ENCODE results near the gene DMRTB1.

Gene DMRTB1

DNA sequence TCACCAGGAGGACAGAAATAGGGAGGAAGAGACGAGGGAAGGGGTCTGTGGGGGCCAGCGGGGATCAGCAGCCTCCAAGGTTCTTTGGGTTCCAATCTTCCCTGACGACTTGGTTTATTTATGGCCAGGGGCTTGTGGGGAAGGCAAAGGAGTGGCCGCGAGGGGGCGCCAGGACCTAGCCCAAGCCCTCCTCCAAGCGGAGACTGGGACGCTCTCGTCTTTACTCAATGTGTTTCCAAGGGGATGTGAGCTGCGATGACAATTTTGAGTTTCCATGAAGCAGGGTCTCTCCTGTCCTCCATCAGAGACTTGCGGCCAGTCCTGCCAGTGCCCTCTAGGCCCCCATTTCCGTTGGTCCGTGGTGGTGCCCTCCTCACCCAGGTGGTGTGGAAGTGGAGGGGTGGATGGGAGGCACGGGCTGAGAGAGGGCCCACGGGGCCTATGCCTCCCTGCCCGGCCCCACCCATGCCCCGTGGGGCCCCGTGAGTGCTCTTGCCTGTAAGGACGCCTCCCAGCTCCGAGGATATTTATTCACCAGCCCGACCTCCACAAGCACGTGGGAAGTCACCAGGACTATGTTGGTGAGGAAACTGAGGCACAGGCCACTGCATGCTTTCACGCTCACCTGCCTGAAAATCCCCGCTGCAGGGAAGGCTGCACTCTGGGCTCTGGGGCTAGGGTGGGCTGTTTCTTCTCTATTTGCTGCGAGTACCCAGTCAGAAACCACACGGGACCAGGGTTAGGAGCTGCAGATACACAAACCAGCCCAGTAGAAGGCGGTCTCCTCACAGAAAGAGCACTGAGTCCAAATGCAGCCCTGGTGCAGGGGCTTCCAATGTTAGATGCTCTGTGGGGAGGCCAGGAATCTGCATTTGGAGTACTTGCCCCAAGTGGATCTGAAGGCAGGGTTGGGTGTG, 26.5 kb downstream of the DMRTB1 start:
- peak; percentile 56 for DNase-seq (ENCODE audit: low spot score)

DNA sequence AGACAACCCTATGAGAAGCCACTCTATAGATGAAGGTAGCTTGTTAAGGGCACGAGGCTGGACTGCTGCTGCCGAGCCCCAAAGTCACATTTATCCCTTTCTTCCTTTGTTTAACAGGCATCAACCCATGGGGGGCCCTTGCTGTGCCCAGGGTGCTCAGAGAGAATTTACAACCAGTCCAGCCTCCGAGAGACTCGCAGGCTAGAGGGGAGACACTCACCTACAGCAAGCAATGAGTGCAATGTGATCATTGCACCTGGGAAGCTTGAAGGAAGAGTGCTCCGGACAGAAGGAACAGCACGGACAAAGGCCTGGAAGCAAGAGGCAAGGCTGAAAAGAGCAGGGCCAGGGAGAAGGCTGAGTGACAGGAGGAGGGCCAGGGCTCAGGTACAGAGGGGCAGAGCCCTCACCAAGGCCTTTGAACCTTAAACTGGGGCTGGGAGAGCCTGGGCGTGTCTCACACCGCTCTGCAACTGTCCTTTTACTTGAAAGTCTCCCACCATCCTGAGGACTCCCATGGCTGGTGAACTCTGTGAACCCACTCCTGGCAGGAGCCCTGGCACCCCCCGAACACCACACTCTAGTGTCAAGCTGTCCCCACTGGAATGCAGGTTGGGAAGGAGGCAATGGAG, 27.3 kb downstream of the DMRTB1 start:
- no peak for DNase-seq (ENCODE audit: low spot score)

DNA sequence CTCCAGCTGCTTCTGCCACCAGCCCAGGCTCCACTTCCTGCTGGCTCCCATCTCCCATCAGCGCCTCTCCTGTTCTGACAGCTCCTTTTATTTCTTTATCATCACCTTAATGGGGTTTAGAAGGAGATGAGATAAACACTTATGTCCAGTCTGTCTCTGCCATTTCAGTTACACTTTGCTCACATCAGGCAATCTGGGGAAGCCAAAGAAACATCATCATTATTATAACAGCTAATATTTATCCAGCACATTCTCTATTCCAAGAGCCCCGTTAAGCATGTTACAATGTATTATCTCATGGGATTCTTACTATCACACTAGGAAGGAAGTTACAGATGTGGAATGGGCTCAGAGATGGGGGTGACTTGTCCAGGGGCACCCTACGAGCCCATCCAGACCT, 31.2 kb downstream of the DMRTB1 start:
- no peak for DNase-seq (ENCODE audit: low spot score)

DNA sequence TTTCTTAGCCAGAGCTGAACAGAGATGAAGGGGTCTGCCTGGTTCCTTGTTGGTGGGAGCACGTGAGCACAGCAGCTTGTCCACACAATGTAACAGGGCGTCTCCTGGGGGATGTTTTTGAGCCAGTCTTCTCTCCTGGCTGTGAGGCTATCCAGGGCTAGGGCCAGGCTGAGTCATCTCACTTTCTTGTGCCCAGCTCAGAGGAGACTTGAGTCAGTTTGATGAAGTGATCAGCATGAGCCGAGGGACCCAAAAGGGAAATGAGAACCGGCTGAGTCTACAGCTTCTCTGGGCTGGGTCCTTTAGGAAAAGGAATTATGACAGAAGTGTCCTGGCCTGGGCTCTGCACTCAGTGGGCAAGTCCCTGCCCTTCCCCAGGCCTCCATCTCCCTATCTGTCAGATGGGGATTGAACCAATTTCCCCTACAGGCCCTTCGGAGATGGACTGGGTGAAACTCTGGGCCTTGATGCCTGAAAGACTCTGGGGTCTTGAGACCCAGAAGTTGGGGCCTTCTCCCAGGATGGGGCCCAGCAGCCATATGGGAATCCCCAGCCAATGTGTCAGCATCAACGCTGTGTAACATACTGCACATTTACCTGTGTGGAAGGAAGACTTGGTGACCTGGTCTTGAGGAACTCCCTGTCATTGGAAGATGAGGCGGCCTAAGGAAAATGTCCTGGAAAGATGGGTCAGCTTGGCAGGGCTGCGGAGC, 36.6 kb downstream of the DMRTB1 start:
- DNase-seq (ENCODE audit: low spot score) = no peak

DNA sequence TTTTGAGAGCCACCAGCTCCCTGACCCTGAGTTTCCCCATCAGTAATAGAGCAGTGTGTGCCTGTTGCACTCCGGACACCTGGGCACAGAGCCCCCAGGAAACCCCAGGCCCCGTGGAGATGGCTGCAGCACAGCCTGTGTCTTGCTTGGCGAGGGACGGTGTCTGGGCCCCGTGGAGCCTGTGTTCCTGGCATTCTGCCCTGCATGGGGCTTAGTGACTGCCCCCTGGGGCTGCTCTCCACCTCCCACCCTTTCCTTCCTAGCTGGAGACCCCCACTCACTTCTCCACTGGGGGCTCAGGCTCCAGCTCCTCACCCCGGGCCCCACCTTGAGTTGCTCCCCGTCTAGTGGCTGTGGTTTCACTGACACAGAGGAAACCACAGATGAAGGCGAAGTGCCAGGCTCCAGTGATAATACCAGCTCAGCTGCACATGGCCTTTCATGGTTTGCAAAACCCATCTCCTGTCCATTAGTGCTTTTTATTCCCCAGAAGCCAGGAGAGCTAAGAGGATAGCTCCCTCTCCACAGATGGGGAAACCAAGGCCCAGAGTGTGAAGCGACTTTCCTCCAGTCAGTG, 39.4 kb downstream of the DMRTB1 start:
- DNase-seq (ENCODE audit: low spot score) = no peak

DNA sequence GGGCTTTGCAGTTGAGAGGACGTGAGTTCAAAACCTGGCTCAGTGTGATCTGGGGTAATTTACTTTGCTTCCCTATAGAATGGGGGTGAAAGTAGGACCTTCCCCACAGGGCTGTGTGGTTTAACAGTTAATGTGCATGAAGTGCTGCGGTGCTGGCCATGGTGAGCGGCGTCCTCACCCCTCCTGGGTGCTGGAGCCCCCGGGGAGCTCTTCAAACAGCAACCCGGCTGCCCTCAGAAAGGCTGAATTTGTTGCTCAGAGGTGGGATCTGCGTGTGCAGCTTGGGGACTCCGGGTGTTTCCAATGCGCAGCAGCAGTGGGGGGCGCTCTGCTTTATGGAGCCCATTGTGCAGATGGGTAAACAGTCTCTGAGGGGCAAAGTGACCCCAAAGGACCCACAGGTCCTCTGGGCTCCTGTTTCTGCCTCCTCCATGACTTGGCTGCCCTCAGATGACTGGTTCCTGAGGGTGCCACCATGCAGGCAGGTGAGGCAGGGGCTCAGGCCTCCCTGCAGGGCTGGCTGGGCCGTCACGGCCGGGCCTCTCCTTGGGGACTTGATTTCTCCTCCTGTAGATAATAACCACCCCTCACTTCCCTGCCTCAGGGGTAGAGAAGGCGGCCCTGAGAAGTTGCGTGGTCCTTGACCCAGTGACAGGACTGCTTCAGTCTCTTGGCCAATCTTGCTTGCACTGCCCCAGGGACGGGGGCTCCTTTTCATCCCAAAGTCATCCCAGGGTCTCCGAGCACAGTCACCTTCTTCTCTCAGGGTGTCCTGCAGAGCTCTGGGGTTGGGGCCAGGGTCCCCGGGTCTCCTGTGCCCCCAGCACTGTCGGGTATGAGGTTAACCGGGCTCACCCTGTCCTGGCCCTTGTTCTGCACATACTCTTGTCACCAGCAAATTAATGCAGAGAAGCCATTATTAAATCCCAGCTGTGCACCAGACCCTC, 40.3 kb downstream of the DMRTB1 start:
- no peak for DNase-seq (ENCODE audit: low spot score)

DNA sequence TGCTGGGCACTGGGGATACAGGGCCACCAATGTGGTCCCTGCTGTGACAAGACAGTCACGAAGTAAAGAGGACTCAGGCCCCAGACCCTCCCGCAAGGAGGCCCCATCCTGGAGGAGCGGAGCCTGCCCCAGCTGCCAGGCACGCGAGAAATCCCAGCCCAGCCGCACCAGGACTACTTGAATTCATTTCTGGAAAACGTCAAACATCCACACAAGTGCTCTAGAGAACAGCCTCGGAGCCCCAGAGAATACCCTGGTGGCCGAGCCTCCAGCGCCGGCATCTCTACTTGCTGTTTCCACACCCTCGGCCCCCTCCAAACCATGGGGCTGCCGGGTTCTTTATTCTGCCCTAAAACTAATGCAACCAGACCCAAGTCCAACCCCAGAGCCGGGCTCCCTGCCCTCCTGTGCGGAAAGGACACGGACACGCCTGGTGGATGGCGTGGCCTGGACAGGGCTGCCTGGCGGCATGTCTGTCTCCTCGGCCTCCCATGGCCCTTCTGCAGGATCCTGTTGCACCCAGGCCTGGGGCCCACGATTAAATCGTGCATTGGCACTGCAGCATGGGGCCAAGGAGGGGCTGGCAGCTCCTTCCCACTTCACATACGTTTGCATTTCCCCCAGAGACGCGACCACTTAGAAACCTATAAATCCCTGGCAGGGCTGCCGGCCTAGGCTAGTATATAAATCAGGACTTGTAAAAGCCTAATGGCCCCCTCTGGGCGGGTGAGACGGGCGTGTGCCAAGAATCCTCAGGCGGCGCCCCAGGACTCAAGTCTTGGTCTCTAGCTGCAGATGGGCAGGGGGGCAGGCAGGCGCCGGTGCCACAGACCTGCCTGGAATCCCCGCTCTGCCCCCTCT, 41.2 kb downstream of the DMRTB1 start:
- DNase-seq (ENCODE audit: low spot score) = no peak

DNA sequence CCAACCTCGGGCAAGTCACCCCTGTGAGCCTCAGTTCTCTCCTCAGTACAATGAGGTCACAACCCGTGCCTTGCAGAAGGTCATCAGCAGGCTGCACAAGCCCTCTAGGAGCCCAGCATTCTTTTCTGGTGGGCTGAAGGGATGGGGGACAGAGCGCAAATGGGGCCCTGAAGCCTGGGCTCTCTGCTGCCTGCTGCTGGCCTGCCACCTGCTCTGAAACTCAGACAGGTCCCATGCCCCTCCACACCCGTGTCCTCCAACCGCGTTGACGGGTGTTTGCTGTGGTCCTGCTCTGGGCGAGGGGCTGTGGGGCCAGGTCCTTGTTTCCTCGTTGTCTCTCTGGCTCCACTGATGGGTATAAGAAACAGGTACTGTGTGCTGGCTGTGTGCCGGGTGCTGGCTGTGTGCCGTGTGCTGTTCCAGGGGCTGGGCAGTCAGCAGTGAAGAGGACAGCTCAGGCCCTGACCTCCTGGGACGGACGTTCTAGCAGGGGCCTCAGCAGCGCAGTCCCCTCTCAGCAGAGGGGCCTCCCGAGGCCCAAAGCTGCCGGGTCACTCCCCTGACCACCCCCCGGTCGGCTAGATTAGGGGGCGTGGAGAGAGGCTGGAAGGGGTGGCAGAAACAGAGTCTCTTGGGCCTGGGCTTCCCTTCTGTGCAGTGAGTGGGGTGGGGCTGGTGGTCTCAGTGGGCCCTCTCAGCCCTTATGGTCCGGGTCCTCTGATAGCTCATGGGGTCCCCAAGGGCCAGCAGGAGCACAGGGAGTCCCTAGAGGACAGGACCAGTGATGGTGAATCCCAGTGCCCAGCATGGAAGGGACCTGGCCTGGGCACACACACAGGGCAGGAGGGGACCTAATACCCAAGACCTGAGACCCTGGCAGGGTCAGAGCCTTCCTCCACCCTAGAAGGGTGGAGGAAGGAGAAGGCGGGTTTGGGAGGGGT, 42.1 kb downstream of the DMRTB1 start:
- DNase-seq (ENCODE audit: low spot score) = no peak

DNA sequence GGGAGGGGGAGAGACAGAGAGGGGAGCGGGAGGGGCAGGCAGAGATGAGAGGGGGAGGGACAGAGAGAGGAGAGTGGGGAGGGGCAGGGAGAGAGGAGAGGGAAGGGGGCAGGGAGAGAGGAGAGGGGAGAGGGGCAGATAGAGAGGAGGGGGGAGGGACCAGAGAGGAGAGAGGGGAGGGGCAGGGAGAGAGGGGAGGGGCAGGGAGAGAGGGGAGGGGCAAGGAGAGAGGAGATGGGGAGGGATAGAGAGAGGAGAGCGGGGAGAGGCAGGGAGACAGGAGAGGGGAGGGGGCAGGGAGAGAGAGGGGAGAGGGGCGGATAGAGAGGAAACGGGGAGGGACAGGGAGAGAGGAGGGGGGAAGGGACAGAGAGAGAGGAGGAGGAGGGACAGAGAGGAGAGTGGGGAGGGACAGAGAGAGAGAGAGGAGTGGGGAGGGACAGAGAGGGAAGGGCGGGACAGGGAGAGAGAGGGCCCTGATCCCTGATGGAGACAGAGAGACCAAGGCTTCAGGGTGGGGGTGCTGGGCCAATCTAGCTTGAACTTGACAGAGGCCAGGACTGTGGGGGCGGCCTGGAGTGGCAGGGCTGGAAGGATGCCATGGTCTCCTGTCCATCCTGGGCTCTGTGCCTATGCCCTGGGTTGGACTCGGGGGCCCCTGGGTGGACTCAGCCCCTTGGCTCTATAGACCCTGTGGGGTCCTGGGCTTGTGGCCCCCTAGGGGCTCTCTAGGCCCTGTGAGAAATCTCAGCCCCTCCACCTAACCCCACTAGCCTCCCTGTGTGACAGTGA, 43.6 kb downstream of the DMRTB1 start:
- DNase-seq (ENCODE audit: low spot score) = no peak

DNA sequence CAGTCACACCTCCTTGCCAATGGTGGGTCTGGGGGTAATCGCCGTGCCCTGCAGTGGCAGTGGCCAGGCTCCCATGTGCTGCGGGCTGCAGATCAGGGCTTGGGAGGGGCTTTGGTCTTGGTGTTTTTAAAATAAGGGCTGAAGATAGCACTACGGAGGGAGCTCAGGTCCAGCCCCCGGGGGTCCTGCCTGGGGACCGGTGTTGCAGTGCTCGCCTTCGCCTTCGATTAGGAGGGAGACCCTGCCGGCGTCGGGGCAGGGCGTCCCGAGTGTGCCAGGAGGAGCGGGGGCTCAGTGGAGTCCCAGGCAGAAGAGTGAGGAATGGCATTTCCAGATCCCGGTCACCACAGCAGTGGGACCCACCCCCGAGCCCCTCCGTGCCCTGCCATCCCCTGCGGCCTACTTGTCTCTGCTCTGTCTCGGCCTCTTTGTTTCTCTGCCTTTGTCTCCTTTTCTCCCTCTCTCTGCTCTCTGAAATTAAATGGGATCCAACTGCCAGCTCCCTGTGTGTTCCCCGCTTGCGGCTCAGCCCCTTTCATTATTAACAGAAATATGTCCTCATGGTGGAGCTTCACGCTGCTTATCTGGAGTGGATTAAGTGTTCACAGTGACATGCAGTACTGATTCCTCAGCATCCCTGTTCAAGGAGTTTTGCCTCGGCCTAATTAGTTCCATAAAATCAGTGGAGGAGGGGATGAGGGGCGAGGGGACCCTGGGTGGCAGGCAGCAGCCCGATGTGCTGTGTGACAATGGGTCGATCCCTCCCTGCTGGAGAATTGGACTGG, 44.4 kb downstream of the DMRTB1 start:
- DNase-seq (ENCODE audit: low spot score) = no peak

DNA sequence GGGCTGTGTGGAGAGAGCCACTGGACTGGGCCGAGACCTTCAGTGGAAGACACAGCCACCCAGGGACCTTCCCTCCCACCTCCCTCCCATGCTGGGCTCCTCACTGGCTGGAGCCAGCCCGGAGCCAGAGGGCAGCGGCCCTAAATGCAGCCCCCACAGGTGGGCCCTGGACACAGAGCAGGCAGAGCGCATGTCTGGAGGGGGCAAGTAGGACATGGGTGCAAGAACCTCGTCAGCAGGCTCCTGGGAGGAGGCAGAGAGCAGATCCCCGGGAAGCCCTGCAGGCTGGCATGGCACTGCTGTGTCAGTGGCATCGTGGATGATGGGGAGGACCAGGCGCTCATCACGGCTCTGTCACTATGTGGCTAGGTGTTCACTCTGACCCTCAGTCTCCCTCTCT, 45.7 kb downstream of the DMRTB1 start:
- DNase-seq (ENCODE audit: low spot score) = no peak

DNA sequence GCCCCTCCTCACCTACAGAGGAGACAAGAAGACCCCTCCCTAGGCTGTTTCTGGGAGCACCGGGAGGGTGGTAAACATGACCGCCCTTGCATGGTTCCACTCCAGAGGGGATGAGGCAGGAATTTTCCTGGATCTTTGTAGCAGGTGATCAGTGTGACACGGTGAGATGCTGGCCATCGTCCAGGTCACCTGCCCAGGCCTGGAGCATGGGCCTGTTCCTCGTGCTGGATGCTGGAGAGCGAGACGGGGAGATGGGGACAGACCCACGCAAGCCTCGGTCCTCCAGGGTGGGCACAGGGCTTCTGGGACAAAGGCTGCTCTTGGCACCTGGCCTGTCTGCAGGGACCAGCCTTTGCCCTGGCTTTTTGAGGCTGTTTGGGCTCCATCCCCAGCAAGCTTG, 46.2 kb downstream of the DMRTB1 start:
- DNase-seq (ENCODE audit: low spot score) = no peak

DNA sequence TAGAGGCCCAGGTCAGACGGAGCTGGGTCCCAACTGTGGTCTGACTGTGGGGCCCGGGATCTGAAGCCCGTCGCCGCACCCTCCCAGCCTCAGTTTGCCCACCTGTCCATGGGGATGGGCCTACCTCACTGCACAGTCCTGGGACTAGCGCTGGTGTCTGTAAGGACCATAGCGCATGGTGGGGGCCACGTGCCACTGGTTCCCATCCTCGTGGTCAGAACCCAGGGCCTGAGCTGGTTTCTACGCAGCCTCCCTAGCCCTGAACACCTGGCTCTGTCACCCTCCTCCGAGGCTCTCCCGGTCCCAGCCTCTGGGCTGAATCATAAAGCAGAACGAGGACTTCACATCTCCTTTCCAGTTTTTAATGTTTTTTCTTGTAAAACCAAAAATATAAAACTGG, 46.7 kb downstream of the DMRTB1 start:
- DNase-seq (ENCODE audit: low spot score) = no peak

DNA sequence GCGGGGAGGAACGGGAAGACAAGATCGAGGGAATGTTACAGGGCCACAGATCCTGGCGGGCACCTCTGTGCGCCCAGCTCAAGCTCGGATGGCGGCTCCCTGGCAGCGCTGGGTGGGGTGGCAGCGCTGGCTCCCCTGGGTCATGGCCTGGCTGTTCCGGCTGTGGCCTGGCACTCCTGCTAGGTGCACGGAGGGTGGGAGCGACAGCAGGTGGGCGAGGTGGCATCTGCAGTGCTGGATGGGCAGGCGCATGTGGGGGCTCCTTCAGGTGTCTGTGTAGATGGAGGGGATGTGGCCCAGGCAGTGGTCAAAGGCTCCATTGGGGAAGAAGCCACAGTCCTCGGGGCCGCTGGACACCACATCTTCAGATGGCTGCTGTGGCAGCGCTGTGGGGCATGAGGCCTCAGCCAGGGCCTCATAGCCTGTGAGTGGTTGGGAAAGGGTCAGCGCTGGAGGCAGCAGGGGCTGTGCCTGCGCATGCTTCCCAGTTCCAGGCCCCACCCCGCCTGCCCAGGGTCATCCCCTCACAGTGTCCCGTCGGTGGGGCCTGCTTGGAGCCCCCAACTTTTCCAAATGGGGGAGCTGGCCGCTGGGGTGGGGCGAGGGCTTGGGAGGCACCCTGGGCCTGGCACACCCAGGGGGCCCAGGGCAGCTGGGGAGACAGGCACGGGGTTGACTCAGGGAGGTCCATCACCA, 47.3 kb downstream of the DMRTB1 start:
- no peak for DNase-seq (ENCODE audit: low spot score)

DNA sequence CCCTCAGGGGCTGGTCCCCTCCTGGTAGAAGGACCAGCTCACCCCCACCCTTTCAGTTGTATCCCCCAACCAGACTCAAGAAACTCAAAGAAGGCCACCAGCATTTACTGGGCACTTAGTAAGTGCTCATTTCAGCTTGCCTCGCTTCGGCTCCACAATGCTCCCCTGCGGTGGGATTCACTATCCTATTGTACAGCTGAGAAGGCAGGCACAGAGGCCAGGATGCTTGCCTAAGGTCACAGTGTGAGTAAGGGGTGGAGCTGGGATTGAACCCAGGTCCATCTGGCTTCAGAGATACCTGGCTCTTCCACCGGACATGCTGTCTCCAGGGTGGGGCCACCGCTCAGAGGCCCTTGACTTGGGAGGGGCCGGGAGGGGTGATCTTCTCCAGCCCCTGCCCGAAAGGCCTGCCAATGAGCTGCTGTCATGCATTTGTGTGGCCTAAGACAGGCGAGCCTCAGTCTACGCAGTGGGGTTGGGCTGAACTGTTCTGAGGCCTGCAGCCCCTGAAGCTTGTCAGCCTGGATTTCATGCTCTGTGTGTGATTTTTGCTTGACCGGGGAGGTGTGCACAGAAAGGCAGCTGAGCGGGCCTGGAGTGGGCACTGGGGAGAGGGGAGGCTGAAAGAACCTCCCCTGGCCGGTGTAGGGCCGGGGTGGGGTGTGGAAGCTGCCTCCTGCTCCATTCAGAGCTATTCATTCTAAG, 48.1 kb downstream of the DMRTB1 start:
- no peak for DNase-seq (ENCODE audit: low spot score)

All from pons (tissue), 1 donor.